C4-2B (cell line): Measurements from ENCODE around the gene HRH3.

Experiments
- ZFX ChIP-seq: fragments of 450-650 bp; IDR thresholded peaks from 2 replicates; pipeline ENCODE4 v1.6.1; 2017
- TF ChIP-seq, protein P1 (sequence below): fragments of 450-650 bp; conservative IDR thresholded peaks from 2 replicates; pipeline ENCODE4 v1.5.1; 2017; ENCODE audit warnings: mild to moderate bottlenecking

DNA sequence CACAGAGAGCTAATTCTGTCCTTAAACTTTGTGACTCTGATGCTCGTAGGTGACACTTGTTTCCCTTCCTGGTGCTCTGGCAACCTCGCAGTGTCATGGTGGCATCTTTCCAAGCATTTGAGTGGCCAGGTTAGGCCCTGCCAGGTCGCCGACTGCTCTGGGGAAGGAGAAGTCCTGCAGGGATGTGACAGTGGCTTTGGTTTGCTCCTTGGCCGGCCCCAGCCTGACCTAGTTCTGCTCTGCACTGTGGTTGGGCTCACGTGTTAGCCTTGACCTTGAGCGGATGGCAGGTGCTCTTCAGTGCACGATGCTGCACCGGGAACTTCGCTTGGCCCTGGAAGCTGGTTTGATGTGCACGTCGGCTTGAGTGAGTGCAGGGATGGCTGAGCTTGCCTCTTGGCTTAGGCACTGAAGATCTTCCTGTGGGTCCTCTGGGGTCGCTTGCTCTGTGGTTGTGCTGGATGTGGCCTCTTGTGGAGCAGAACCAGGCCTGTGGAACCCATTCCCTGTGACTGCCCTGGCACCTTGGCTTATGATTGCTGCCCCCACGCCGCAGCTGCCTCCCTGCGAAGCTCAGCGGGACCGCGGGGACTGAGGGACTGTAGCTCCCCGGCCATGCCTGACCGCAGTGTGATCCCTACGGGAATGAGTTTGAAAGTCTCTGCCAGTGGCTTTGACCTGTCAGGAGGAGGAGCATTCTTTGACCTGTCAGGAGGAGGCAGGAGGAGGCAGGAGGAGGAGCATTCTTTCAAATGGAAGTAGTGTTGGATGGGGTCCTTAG is 27.0 kb upstream of the HRH3 start:
- TF ChIP-seq, protein P1, sequence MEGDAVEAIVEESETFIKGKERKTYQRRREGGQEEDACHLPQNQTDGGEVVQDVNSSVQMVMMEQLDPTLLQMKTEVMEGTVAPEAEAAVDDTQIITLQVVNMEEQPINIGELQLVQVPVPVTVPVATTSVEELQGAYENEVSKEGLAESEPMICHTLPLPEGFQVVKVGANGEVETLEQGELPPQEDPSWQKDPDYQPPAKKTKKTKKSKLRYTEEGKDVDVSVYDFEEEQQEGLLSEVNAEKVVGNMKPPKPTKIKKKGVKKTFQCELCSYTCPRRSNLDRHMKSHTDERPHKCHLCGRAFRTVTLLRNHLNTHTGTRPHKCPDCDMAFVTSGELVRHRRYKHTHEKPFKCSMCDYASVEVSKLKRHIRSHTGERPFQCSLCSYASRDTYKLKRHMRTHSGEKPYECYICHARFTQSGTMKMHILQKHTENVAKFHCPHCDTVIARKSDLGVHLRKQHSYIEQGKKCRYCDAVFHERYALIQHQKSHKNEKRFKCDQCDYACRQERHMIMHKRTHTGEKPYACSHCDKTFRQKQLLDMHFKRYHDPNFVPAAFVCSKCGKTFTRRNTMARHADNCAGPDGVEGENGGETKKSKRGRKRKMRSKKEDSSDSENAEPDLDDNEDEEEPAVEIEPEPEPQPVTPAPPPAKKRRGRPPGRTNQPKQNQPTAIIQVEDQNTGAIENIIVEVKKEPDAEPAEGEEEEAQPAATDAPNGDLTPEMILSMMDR: no peak
- TF ChIP-seq ZFX: no peak
